Measurements from ENCODE around the gene BMP3. TPM values are rescaled to one million over a fixed set of nuclear protein-coding genes. Genes with fewer than 3 reads are reported as not detected.

BMP3 gene
- polyA plus RNA-seq, 1 donor, result 7.6 TPM

GRCh38 chr4:81040012-81040659 is 9.6 kb downstream of the BMP3 start:
- 63% methylated on average over 1 of the region's 4 CpGs for WGBS (ENCODE audit: insufficient coverage, low lambda C conversion rate)
- H3K27ac ChIP-seq (ENCODE audit: low read length), result peak overlapping the region; percentile 11
- H3K4me3 ChIP-seq (ENCODE audit: low read length), result no peak overlapping the region
- H3K4me1 ChIP-seq (ENCODE audit: control insufficient read depth, insufficient read depth, low read length), result peaks cover 9% of the 10 kb centered on the region
- no peaks in the 10 kb centered on the region for H3K36me3 ChIP-seq (ENCODE audit: control insufficient read depth, insufficient read depth, low read length)
- peak; percentile 11 to 49 for DNase-seq
- H3K27me3 ChIP-seq (ENCODE audit: control insufficient read depth, insufficient read depth, low read length), result no peaks in the 10 kb centered on the region
- H3K9me3 ChIP-seq (ENCODE audit: control insufficient read depth, low read depth, low read length), result no peaks in the 10 kb centered on the region

DNA sequence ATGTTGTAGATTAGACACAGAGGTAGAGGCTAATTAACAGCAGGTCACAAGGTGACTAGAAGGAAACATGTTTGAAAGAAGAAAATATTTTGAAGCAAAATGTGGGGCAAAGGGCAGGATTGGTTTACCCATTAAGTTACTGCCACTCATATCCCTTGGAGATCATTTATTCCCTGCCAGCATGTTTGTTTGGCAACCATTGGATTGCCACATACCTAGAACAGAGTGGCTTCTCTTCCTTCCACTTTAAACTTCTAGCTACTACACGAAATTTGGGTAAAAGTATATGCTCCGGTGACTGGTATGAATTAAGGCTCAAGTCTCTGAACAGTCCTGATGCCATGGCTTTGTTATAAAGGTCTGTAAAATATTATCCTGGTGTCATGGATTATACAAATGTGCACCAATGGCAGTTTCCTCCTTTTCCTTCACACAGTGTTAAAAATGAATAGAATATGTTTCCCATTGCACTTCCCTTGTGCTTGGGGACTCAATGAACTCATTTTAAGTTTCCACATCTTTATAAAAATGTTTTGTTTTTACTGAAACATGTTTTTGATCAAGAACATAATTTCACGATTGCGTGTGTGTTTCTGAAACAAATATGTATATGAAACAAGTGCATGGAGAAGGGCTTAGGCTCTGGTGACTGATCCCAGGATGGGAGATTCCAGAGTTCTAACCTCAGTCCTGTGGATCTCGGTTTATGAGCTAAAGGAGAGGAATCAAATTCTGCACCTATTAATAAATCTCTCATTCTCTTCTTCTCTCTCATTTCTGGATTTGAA is 12.3 kb downstream of the BMP3 start:
- H3K36me3 ChIP-seq (ENCODE audit: control insufficient read depth, insufficient read depth, low read length), result peaks cover 6% of the 10 kb centered on the region
- H3K9me3 ChIP-seq (ENCODE audit: control insufficient read depth, low read depth, low read length), result no peaks in the 10 kb centered on the region
- 96% methylated on average over 3 of the region's 5 CpGs for WGBS (ENCODE audit: insufficient coverage, low lambda C conversion rate)
- peaks cover 9% of the 10 kb centered on the region for H3K4me1 ChIP-seq (ENCODE audit: control insufficient read depth, insufficient read depth, low read length)
- H3K4me3 ChIP-seq (ENCODE audit: low read length), result no peak overlapping the region
- no peak for DNase-seq
- H3K27ac ChIP-seq (ENCODE audit: low read length), result no peak overlapping the region
- H3K27me3 ChIP-seq (ENCODE audit: control insufficient read depth, insufficient read depth, low read length), result no peaks in the 10 kb centered on the region

DNA sequence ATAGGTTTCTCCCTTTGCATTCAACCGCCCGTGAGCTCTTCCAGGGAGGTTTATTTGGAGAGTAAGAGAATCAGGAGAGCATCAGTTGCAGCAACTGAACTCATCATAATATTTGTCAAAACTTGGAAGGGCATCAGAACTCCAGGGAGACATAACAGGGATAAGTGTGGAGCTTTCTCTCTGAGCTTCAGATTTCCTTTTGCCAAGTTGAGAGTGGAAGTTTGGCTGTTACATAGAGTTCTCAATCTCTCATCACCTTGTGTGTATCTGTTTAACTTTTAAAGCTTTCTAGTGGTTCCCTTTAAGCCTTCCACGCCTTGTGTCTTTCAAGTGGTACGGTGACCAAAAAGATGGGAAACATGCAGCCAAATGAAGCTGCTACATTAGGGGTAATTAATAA is 18.8 kb downstream of the BMP3 start:
- no peaks in the 10 kb centered on the region for H3K27me3 ChIP-seq (ENCODE audit: control insufficient read depth, insufficient read depth, low read length)
- no peak for DNase-seq

DNA sequence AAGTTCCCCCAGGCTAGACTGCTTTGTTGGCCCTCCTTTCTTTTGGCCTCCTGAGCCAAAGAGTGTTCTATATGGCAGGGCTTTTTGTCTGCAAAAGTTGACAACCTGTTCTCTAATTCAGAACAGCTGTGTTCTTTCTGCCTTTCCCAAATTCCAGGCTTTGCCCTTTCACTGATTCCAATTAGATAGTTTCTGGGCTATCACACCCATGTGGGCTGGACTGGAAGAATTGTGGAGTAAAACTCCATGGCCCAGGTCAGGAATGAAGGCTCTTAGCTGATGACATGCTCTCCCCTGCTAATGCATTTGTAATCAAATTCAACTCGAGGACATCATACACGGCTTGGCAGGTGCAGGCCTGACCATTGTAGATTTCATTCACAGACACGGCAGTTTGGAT is 19.4 kb downstream of the BMP3 start:
- H3K27ac ChIP-seq (ENCODE audit: low read length), result no peak overlapping the region
- no CpG with 5 or more reads among the region's 3 CpGs for WGBS (ENCODE audit: insufficient coverage, low lambda C conversion rate)

More for the DNA sequence above, 18.8 kb downstream of the BMP3 start:
- H3K36me3 ChIP-seq (ENCODE audit: control insufficient read depth, insufficient read depth, low read length), result peaks cover 6% of the 10 kb centered on the region
- H3K27ac ChIP-seq (ENCODE audit: low read length), result no peak overlapping the region
- WGBS (ENCODE audit: insufficient coverage, low lambda C conversion rate), result no CpG with 5 or more reads among the region's 4 CpGs
- no peaks in the 10 kb centered on the region for H3K9me3 ChIP-seq (ENCODE audit: control insufficient read depth, low read depth, low read length)
- H3K4me1 ChIP-seq (ENCODE audit: control insufficient read depth, insufficient read depth, low read length), result no peaks in the 10 kb centered on the region
- H3K4me3 ChIP-seq (ENCODE audit: low read length), result no peak overlapping the region

DNA sequence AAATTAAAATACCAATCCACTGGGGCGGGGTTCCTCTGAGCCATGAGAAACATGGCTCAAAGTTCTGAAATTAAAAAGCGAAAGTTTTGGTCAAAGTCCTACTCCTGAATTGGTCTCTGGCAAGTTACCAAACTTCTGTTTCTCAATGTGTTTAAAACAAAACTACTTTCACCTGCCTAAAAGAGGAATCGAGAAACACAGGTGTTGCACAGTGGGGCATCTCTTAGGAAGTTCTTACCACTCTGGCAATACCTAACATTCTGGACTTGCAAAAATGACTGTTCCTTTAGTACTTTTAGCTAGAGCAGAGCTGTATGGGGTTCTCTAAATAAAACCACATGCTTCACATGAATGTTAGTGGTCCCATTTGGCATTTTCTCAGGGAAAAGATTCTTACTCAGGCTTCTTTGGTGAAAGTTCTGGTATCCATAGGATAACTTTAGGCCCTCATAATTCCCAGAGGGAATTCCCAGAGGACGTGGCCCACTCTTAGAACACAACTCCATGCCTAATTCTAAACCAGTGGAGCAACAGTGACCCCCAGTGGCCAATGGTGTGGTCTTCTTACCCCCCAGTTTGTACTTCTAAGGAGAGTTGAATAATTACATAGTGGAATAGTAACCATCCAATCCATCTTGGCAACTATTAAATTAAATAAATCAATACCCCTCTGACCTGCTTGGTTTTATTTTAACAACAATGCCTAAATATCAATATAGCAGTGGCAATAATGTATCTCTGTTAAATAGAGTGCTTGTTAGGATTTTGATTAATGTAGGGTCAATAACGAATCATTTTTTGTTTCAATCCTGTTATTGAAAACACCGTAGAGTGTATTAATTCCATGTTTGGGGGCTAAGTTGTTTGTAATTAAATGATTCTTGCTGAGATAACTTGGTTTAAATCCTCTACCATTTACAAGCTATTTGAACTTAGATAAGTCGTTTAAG is 21.9 kb downstream of the BMP3 start:
- no CpG with 5 or more reads among the region's 7 CpGs for WGBS (ENCODE audit: insufficient coverage, low lambda C conversion rate)
- H3K9me3 ChIP-seq (ENCODE audit: control insufficient read depth, low read depth, low read length), result no peaks in the 10 kb centered on the region
- DNase-seq, result peak in 1 of 2 donors; percentile 79
- H3K27ac ChIP-seq (ENCODE audit: low read length), result no peak overlapping the region
- H3K4me1 ChIP-seq (ENCODE audit: control insufficient read depth, insufficient read depth, low read length), result no peaks in the 10 kb centered on the region
- no peaks in the 10 kb centered on the region for H3K27me3 ChIP-seq (ENCODE audit: control insufficient read depth, insufficient read depth, low read length)
- H3K36me3 ChIP-seq (ENCODE audit: control insufficient read depth, insufficient read depth, low read length), result no peaks in the 10 kb centered on the region
- no peak overlapping the region for H3K4me3 ChIP-seq (ENCODE audit: low read length)

More for the DNA sequence above, 19.4 kb downstream of the BMP3 start:
- H3K36me3 ChIP-seq (ENCODE audit: control insufficient read depth, insufficient read depth, low read length), result peaks cover 6% of the 10 kb centered on the region
- no peaks in the 10 kb centered on the region for H3K4me1 ChIP-seq (ENCODE audit: control insufficient read depth, insufficient read depth, low read length)
- DNase-seq, result no peak
- no peak overlapping the region for H3K4me3 ChIP-seq (ENCODE audit: low read length)
- no peaks in the 10 kb centered on the region for H3K27me3 ChIP-seq (ENCODE audit: control insufficient read depth, insufficient read depth, low read length)
- no peaks in the 10 kb centered on the region for H3K9me3 ChIP-seq (ENCODE audit: control insufficient read depth, low read depth, low read length)

DNA sequence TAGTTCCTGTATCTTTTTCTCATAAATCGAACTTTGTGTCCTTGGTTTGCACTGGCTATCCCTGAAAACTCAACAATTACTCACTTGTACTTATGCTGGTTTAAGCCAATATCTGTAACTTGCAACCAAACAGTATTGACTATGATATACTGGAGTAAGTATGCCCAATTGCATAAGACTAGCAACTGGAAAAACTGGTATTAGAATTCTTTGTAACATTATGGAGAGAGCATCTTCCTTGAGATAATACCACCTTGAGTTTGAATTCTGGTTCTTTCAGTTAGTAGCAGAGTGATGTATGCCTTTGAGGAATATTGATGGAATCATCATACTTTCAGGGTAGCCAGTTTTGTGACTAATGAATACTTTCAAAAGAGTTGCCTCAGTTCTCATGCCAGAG is 28.1 kb downstream of the BMP3 start:
- no peaks in the 10 kb centered on the region for H3K9me3 ChIP-seq (ENCODE audit: control insufficient read depth, low read depth, low read length)
- no peaks in the 10 kb centered on the region for H3K36me3 ChIP-seq (ENCODE audit: control insufficient read depth, insufficient read depth, low read length)
- WGBS (ENCODE audit: insufficient coverage, low lambda C conversion rate), result no CpG with 5 or more reads among the region's 1 CpG
- no peak for DNase-seq
- H3K27ac ChIP-seq (ENCODE audit: low read length), result no peak overlapping the region
- peaks cover 4% of the 10 kb centered on the region for H3K4me1 ChIP-seq (ENCODE audit: control insufficient read depth, insufficient read depth, low read length)
- no peak overlapping the region for H3K4me3 ChIP-seq (ENCODE audit: low read length)
- no peaks in the 10 kb centered on the region for H3K27me3 ChIP-seq (ENCODE audit: control insufficient read depth, insufficient read depth, low read length)

DNA sequence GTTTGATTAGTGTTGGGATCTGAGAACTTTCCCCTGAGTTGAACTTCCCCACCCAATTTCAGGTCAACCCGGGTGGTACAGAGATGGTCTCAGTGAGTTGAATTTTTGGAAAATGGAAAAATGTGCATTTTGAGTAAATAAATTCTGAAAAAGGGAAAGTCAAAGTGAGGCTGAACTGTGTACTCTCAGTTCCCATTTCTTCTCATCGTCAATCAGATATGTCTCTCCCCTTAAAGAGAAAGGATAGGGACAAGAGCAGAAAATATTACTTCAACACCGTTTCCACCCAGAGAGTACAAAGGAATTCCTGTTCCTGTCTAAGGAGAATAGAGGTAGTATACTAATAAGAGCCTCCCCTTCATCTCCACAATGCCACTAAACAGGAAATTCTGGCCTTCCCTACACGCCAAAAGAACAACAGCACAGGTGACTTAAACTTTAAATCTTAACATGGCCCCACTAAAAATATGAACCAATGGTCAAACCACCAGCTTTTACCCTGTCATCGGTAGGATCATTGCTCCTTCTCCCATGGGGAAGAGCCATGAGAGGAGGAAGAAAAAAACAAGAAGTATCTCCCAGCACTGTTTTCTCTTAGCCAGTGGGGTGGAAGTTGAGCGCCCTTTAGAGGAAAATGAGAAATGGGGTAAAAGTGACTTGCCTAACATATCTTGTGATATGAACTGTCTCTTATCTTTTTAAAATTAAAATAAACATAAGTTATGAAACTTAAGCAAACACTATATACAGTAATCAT is 30.3 kb downstream of the BMP3 start:
- no peak overlapping the region for H3K27ac ChIP-seq (ENCODE audit: low read length)
- H3K36me3 ChIP-seq (ENCODE audit: control insufficient read depth, insufficient read depth, low read length), result no peaks in the 10 kb centered on the region
- no peaks in the 10 kb centered on the region for H3K27me3 ChIP-seq (ENCODE audit: control insufficient read depth, insufficient read depth, low read length)
- H3K9me3 ChIP-seq (ENCODE audit: control insufficient read depth, low read depth, low read length), result no peaks in the 10 kb centered on the region
- 90% methylated on average over 2 of the region's 6 CpGs for WGBS (ENCODE audit: insufficient coverage, low lambda C conversion rate)
- no peak overlapping the region for H3K4me3 ChIP-seq (ENCODE audit: low read length)
- peaks cover 4% of the 10 kb centered on the region for H3K4me1 ChIP-seq (ENCODE audit: control insufficient read depth, insufficient read depth, low read length)
- DNase-seq, result no peak

GRCh38 chr4:81061344-81061730 is 30.8 kb downstream of the BMP3 start:
- Histone ChIP-seq H3K36me3 (ENCODE audit: control insufficient read depth, insufficient read depth, low read length) (no peaks in the 10 kb centered on the region), H3K27ac (ENCODE audit: low read length) (no peak overlapping the region), H3K4me3 (ENCODE audit: low read length) (no peak overlapping the region), H3K9me3 (ENCODE audit: control insufficient read depth, low read depth, low read length) (no peaks in the 10 kb centered on the region), H3K27me3 (ENCODE audit: control insufficient read depth, insufficient read depth, low read length) (no peaks in the 10 kb centered on the region), H3K4me1 (ENCODE audit: control insufficient read depth, insufficient read depth, low read length) (peaks cover 4% of the 10 kb centered on the region)
- no peak for DNase-seq

GRCh38 chr4:81062001-81062400 is 31.5 kb downstream of the BMP3 start:
- DNase-seq, result no peak
- H3K4me3 ChIP-seq (ENCODE audit: low read length), result no peak overlapping the region
- no peaks in the 10 kb centered on the region for H3K27me3 ChIP-seq (ENCODE audit: control insufficient read depth, insufficient read depth, low read length)
- H3K4me1 ChIP-seq (ENCODE audit: control insufficient read depth, insufficient read depth, low read length), result peaks cover 4% of the 10 kb centered on the region
- WGBS (ENCODE audit: insufficient coverage, low lambda C conversion rate), result no CpG with 5 or more reads among the region's 1 CpG
- no peak overlapping the region for H3K27ac ChIP-seq (ENCODE audit: low read length)
- H3K9me3 ChIP-seq (ENCODE audit: control insufficient read depth, low read depth, low read length), result no peaks in the 10 kb centered on the region
- H3K36me3 ChIP-seq (ENCODE audit: control insufficient read depth, insufficient read depth, low read length), result no peaks in the 10 kb centered on the region

GRCh38 chr4:81065446-81065845 is 34.9 kb downstream of the BMP3 start:
- Histone ChIP-seq H3K27me3 (ENCODE audit: control insufficient read depth, insufficient read depth, low read length) (no peaks in the 10 kb centered on the region), H3K27ac (ENCODE audit: low read length) (no peak overlapping the region), H3K4me1 (ENCODE audit: control insufficient read depth, insufficient read depth, low read length) (peaks cover 4% of the 10 kb centered on the region), H3K4me3 (ENCODE audit: low read length) (no peak overlapping the region), H3K36me3 (ENCODE audit: control insufficient read depth, insufficient read depth, low read length) (no peaks in the 10 kb centered on the region), H3K9me3 (ENCODE audit: control insufficient read depth, low read depth, low read length) (no peaks in the 10 kb centered on the region)
- no peak for DNase-seq
- 100% methylated on average over 1 of the region's 5 CpGs for WGBS (ENCODE audit: insufficient coverage, low lambda C conversion rate)
